Keratinocyte (primary cell): ENCODE measurements around the gene MED15.

Experiments used
- EZH2 ChIP-seq: IDR thresholded peaks from one replicate; pipeline ENCODE4 v1.6.1; 2012; ENCODE audit warnings: inconsistent platforms, mild to moderate bottlenecking, low read length, moderate library complexity
- TF ChIP-seq, protein P1 (sequence below), 3 experiments: IDR thresholded peaks in 1 of 3; conservative IDR thresholded peaks in 1 of 3; optimal IDR thresholded peaks in 1 of 3; 2 replicates in 2 of 3; 3 replicates in 1 of 3; pipeline versions ENCODE3 to v1.5.1; 2011; ENCODE audit warnings: low read length in 3 of 3, mild to moderate bottlenecking in 3 of 3, moderate library complexity in 2 of 3, control low read depth in 1 of 3, inconsistent platforms in 1 of 3; ENCODE audit not compliant: insufficient read depth in 2 of 3; ENCODE audit errors: extremely low read depth in 1 of 3

DNA sequence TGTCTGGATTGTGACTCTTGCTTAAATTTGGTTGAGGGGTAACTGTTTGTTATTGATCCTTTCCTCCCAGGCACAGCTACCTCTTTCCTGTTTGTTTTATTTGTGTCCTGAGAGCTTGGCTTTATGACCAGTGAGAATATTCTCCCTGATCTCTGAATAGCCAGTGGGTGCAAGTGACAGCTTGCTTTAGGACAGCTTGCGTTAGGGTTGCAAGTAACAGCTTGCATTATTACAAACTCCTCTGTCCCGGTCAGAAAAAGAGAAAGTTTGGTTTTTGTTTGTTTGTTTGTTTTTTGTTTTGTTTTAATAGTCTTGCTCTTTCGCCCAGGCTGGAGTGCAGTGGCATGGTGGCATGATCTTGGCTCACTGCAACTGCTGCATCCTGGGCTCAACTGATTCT lies 8.5 kb upstream of the MED15 start:
- TF ChIP-seq, protein P1, sequence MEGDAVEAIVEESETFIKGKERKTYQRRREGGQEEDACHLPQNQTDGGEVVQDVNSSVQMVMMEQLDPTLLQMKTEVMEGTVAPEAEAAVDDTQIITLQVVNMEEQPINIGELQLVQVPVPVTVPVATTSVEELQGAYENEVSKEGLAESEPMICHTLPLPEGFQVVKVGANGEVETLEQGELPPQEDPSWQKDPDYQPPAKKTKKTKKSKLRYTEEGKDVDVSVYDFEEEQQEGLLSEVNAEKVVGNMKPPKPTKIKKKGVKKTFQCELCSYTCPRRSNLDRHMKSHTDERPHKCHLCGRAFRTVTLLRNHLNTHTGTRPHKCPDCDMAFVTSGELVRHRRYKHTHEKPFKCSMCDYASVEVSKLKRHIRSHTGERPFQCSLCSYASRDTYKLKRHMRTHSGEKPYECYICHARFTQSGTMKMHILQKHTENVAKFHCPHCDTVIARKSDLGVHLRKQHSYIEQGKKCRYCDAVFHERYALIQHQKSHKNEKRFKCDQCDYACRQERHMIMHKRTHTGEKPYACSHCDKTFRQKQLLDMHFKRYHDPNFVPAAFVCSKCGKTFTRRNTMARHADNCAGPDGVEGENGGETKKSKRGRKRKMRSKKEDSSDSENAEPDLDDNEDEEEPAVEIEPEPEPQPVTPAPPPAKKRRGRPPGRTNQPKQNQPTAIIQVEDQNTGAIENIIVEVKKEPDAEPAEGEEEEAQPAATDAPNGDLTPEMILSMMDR (optimal IDR thresholded peaks at IDR 0.05 in 1 of 3, IDR thresholded peaks at IDR 0.05 in 1 of 3, conservative IDR thresholded peaks at IDR 0.05 in 1 of 3; ENCODE audit: extremely low read depth in 1 of 3, insufficient read depth in 2 of 3, low read length in 3 of 3), result no peak
- no peak for TF ChIP-seq EZH2
